Activated CD8-positive, alpha-beta T cell treated with anti-CD3 and anti-CD28 coated beads, Interleukin-2, amount 10 ng/mL, durations not matched to agents 7 days and 5 days (primary cell): ENCODE results near the gene PARP8. TPM values are rescaled to one million over a fixed set of nuclear protein-coding genes. Genes with fewer than 3 reads are reported as not detected.

ENCODE experiments used
- ATAC-seq: fragments of 150-1000 bp; cut with Tn5 transposase; one replicate; pipeline ENCODE4 v1.10.0; 2021; ENCODE audit warnings: moderate library complexity
- CTCF ChIA-PET: fragments of 350-600 bp; sonication (Branson Sonifier 250); formaldehyde crosslinking; loops from one replicate; lab custom pipeline; 2021; ENCODE audit warnings: antibody characterized with exemption; lab: Charles Lee
- POLR2A ChIA-PET: fragments of 350-600 bp; sonication (Branson Sonifier 250); formaldehyde crosslinking; loops from one replicate; lab custom pipeline; 2021; ENCODE audit warnings: antibody characterized with exemption; lab: Charles Lee
- DNase-seq: peaks from one replicate; pipeline ENCODE4 v3.0.0-alpha.2; 2020
- H3K27ac Mint-ChIP-seq: one replicate; pipeline ENCODE4 v1.8.0; 2021; ENCODE audit warnings: mild to moderate bottlenecking, mixed read lengths
- H3K27me3 Mint-ChIP-seq: one replicate; pipeline ENCODE4 v1.8.0; 2021; ENCODE audit warnings: low read depth, mixed read lengths
- H3K36me3 Mint-ChIP-seq: one replicate; pipeline ENCODE4 v1.8.0; 2021; ENCODE audit warnings: low read depth, mixed read lengths
- H3K4me1 Mint-ChIP-seq: one replicate; pipeline ENCODE4 v1.8.0; 2021; ENCODE audit warnings: low read depth, mixed read lengths
- H3K4me3 Mint-ChIP-seq: one replicate; pipeline ENCODE4 v1.8.0; 2021; ENCODE audit warnings: mild to moderate bottlenecking, mixed read lengths
- H3K9me3 Mint-ChIP-seq: one replicate; pipeline ENCODE4 v1.8.0; 2022; ENCODE audit warnings: mixed read lengths; ENCODE audit not compliant: insufficient read depth
- total RNA-seq, 2 experiments: library from RNA; stranded (reverse); gene quantifications; one replicate each; pipeline ENCODE4 v1.2.3, GENCODE V29; 2021

The PARP8 gene
- total RNA-seq, 2 experiments from 2014 or later = 78.5 to 80.0 TPM

- H3K9me3 Mint-ChIP-seq = peaks cover 18% of the 10 kb centered on the region
- ChIA-PET CTCF (interaction anchor here (0.7 kb wide), 1 partner anchor 30 kb away, joined by 5 read pairs; no protein-coding TSS in a partner anchor), POLR2A (no interaction called here)
- no peak overlapping the region for H3K27ac Mint-ChIP-seq
- no peaks in the 10 kb centered on the region for H3K27me3 Mint-ChIP-seq
- H3K4me3 Mint-ChIP-seq = no peak overlapping the region
- H3K4me1 Mint-ChIP-seq = peaks cover 36% of the 10 kb centered on the region
- no peak for DNase-seq
- H3K36me3 Mint-ChIP-seq = peaks cover 40% of the 10 kb centered on the region
- no peak for ATAC-seq
Observed at GRCh38 chr5:50727845-50728244, 61.4 kb downstream of the PARP8 start.

GRCh38 chr5:50730336-50730735, 63.9 kb downstream of the PARP8 start:
- DNase-seq = no peak
- Mint-ChIP-seq H3K36me3 (peaks cover 38% of the 10 kb centered on the region), H3K4me1 (peaks cover 31% of the 10 kb centered on the region), H3K27me3 (no peaks in the 10 kb centered on the region), H3K4me3 (no peak overlapping the region), H3K9me3 (peaks cover 18% of the 10 kb centered on the region), H3K27ac (no peak overlapping the region)
- POLR2A ChIA-PET = no interaction called here
- no peak for ATAC-seq
- CTCF ChIA-PET = interaction anchor here (1.5 to 1.6 kb wide), 2 partner anchors 15 kb away, joined by 3 to 4 read pairs; no protein-coding TSS in a partner anchor

GRCh38 chr5:50730841-50731240, 64.4 kb downstream of the PARP8 start:
- H3K9me3 Mint-ChIP-seq = peaks cover 18% of the 10 kb centered on the region
- ChIA-PET POLR2A (no interaction called here), CTCF (interaction anchor here (1.5 to 1.6 kb wide), 2 partner anchors 15 to 16 kb away, joined by 3 to 4 read pairs; no protein-coding TSS in a partner anchor)
- H3K27ac Mint-ChIP-seq = no peak overlapping the region
- ATAC-seq (no peak), DNase-seq (no peak)
- H3K4me3 Mint-ChIP-seq = no peak overlapping the region
- peaks cover 38% of the 10 kb centered on the region for H3K36me3 Mint-ChIP-seq
- no peaks in the 10 kb centered on the region for H3K27me3 Mint-ChIP-seq
- peaks cover 26% of the 10 kb centered on the region for H3K4me1 Mint-ChIP-seq

- peaks cover 5% of the 10 kb centered on the region for H3K4me1 Mint-ChIP-seq
- H3K27me3 Mint-ChIP-seq = no peaks in the 10 kb centered on the region
- peaks cover 24% of the 10 kb centered on the region for H3K36me3 Mint-ChIP-seq
- H3K9me3 Mint-ChIP-seq = peaks cover 18% of the 10 kb centered on the region
- no peak overlapping the region for H3K4me3 Mint-ChIP-seq
- ATAC-seq (no peak), DNase-seq (no peak)
- H3K27ac Mint-ChIP-seq = no peak overlapping the region
- ChIA-PET CTCF (interaction anchor here (2.1 kb wide), 1 partner anchor 9 kb away, joined by 7 read pairs; no protein-coding TSS in a partner anchor), POLR2A (no interaction called here)
Observed at GRCh38 chr5:50733741-50734140, 67.3 kb downstream of the PARP8 start.

- peaks cover 21% of the 10 kb centered on the region for H3K4me1 Mint-ChIP-seq
- H3K9me3 Mint-ChIP-seq = no peaks in the 10 kb centered on the region
- H3K27me3 Mint-ChIP-seq = no peaks in the 10 kb centered on the region
Observed at GRCh38 chr5:50738864-50739263, 72.4 kb downstream of the PARP8 start.

GRCh38 chr5:50740832-50741231, 74.4 kb downstream of the PARP8 start:
- ATAC-seq = no peak
- CTCF ChIA-PET = interaction anchor here (0.8 to 1.5 kb wide), 2 partner anchors 10 to 14 kb away, joined by 3 read pairs; no protein-coding TSS in a partner anchor
- POLR2A ChIA-PET = no interaction called here
- Mint-ChIP-seq H3K4me1 (peaks cover 37% of the 10 kb centered on the region), H3K27me3 (no peaks in the 10 kb centered on the region), H3K9me3 (no peaks in the 10 kb centered on the region), H3K4me3 (no peak overlapping the region), H3K27ac (no peak overlapping the region), H3K36me3 (peaks cover 27% of the 10 kb centered on the region)
- DNase-seq = no peak

More at GRCh38 chr5:50738864-50739263, 72.4 kb downstream of the PARP8 start:
- Mint-ChIP-seq H3K27ac (no peak overlapping the region), H3K4me3 (no peak overlapping the region), H3K36me3 (peaks cover 21% of the 10 kb centered on the region)
- ChIA-PET CTCF (interaction anchor here (1.1 kb wide), 1 partner anchor 17 kb away, joined by 3 read pairs; no protein-coding TSS in a partner anchor), POLR2A (no interaction called here)
- ATAC-seq = no peak
- DNase-seq = no peak

GRCh38 chr5:50744776-50745175, 78.3 kb downstream of the PARP8 start:
- Mint-ChIP-seq H3K9me3 (no peaks in the 10 kb centered on the region), H3K27ac (peak overlapping the region; percentile 85), H3K27me3 (no peaks in the 10 kb centered on the region), H3K4me3 (peak overlapping the region; percentile 78), H3K36me3 (peaks cover 37% of the 10 kb centered on the region), H3K4me1 (peaks cover 62% of the 10 kb centered on the region)
- ChIA-PET CTCF (interaction anchor here (1.3 to 1.5 kb wide), 2 partner anchors 15 to 20 kb away, joined by 3 read pairs; no protein-coding TSS in a partner anchor), POLR2A (interaction anchor here (3.4 kb wide), 1 partner anchor 304 kb away, joined by 12 read pairs; the partner anchor contains the start of gene EMB)
- ATAC-seq (peak; percentile 68), DNase-seq (no peak)

- Mint-ChIP-seq H3K27ac (peak overlapping the region; percentile 85), H3K4me1 (peaks cover 64% of the 10 kb centered on the region), H3K9me3 (no peaks in the 10 kb centered on the region), H3K36me3 (peaks cover 32% of the 10 kb centered on the region), H3K27me3 (no peaks in the 10 kb centered on the region), H3K4me3 (peak overlapping the region; percentile 78)
- POLR2A ChIA-PET = interaction anchor here (3.4 kb wide), 1 partner anchor 305 kb away, joined by 12 read pairs; the partner anchor contains the start of gene EMB
- DNase-seq (no peak), ATAC-seq (no peak)
- CTCF ChIA-PET = interaction anchor here (0.7 to 1.5 kb wide), 4 partner anchors 15 to 232 kb away, joined by 3 to 4 read pairs (median 3); no protein-coding TSS in a partner anchor
Observed at GRCh38 chr5:50745221-50745910, 78.9 kb downstream of the PARP8 start.

- Mint-ChIP-seq H3K36me3 (peaks cover 35% of the 10 kb centered on the region), H3K4me1 (peaks cover 52% of the 10 kb centered on the region), H3K4me3 (no peak overlapping the region), H3K9me3 (no peaks in the 10 kb centered on the region), H3K27ac (no peak overlapping the region), H3K27me3 (no peaks in the 10 kb centered on the region)
- ATAC-seq (no peak), DNase-seq (no peak)
- ChIA-PET POLR2A (interaction anchor here (0.6 kb wide), 1 partner anchor 81 kb away, joined by 4 read pairs; no protein-coding TSS in a partner anchor), CTCF (interaction anchor here (0.6 kb wide), 1 partner anchor 42 kb away, joined by 3 read pairs; no protein-coding TSS in a partner anchor)
Observed at GRCh38 chr5:50749181-50749580, 82.7 kb downstream of the PARP8 start.

- no peaks in the 10 kb centered on the region for H3K9me3 Mint-ChIP-seq
- POLR2A ChIA-PET = interaction anchor here (0.8 kb wide), 1 partner anchor 82 kb away, joined by 3 read pairs; no protein-coding TSS in a partner anchor
- H3K4me1 Mint-ChIP-seq = peaks cover 47% of the 10 kb centered on the region
- CTCF ChIA-PET = interaction anchor here (1.3 to 1.9 kb wide), 2 partner anchors 9 to 309 kb away, joined by 3 to 5 read pairs; partner anchors contain the start of gene EMB
- DNase-seq (no peak), ATAC-seq (peak; percentile 35)
- H3K36me3 Mint-ChIP-seq = peaks cover 39% of the 10 kb centered on the region
- H3K27me3 Mint-ChIP-seq = no peaks in the 10 kb centered on the region
- peak overlapping the region; percentile 70 for H3K27ac Mint-ChIP-seq
- H3K4me3 Mint-ChIP-seq = peak overlapping the region; percentile 28
Observed at GRCh38 chr5:50749873-50750272, 83.4 kb downstream of the PARP8 start.

GRCh38 chr5:50751064-50751657, 84.7 kb downstream of the PARP8 start:
- peaks cover 36% of the 10 kb centered on the region for H3K4me1 Mint-ChIP-seq
- peak overlapping the region; percentile 19 for H3K27ac Mint-ChIP-seq
- H3K9me3 Mint-ChIP-seq = no peaks in the 10 kb centered on the region
- no peak overlapping the region for H3K4me3 Mint-ChIP-seq
- ChIA-PET CTCF (interaction anchor here (0.7 to 1.9 kb wide), 10 partner anchors 9 to 423 kb away, joined by 3 to 6 read pairs (median 3); partner anchors contain the start of gene EMB), POLR2A (interaction anchor here (2.1 kb wide), 1 partner anchor 311 kb away, joined by 5 read pairs; the partner anchor contains the start of gene EMB)
- no peaks in the 10 kb centered on the region for H3K27me3 Mint-ChIP-seq
- DNase-seq (peak; percentile 68), ATAC-seq (peak; percentile 90)
- peaks cover 44% of the 10 kb centered on the region for H3K36me3 Mint-ChIP-seq
